ENCODE measurements around the gene PGF. TPM values are rescaled to one million over a fixed set of nuclear protein-coding genes. Genes with fewer than 3 reads are reported as not detected.

PGF gene
- total RNA-seq, 1 donor from 2014 or later, result 2.9 TPM

- peak; percentile 1 for DNase-seq (ENCODE audit: low spot score)
These were observed 23.6 kb upstream of the PGF start for GRCh38 chr14:74979029-74979428.

GRCh38 chr14:74978416-74978947 is 23.1 kb upstream of the PGF start:
- DNase-seq (ENCODE audit: low spot score), result no peak

DNA sequence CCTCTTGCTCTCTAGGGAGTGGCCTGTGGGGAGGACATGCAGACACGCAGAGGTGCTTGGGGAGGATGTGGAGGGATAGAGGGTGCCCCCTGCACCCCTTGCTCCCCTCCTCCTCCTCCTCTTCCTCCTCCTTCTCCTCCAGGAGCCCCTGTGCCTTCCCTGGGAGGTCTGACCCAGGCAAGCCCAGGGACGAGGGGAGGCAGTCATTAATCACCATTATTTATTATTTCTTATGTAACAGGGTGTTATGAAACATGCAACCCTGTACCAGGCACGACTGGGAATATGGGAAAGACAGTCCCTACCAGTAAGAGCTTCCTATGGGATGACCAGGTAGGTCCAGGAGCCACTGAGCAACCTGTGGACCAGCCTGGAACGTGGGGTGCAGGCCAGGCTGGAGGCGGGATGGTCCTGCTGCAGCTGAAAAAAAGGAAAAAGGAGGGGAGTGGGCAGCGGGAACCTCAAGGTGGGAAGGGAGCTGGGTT is 22.5 kb upstream of the PGF start:
- DNase-seq (ENCODE audit: low spot score), result no peak

DNA sequence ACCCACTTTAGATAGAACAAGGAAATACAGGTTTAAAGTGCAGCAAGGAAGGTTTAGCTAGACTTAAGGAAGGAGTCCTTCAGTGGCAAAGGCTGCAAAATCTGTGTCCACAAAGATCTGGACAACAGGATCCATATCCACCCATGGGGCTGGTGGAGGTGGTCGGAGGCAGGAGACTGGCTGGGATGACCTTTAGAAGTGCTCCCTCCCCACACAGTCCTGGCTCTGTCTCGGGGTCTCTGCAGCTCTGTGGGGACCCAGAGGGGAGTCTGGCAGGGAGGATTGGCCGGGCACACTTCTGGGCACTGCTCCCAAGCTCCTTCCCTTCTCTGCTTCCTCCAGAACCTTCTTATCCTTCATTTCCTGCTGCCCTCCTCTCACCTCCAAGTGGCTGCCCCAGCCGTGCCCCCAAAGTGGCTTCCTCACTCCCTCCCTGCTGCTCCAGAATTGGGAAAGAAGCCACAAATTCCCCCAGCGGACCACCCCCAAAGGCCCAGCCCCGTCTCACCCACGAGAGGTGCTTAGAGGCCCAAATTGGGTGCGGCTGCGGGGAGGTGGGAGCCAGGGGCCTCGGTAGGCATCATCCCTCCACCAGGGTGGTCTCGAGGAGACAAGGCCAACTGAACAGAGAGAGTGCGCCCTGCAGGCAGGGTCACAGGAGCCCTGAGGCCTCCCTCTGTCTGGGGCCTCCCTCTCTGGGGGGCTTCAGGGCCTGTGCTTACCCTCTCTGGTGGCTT is 21.9 kb upstream of the PGF start:
- DNase-seq (ENCODE audit: low spot score), result no peak

GRCh38 chr14:74976264-74977113 is 21.1 kb upstream of the PGF start:
- DNase-seq (ENCODE audit: low spot score), result no peak

- no peak for DNase-seq (ENCODE audit: low spot score)
These were observed 19.8 kb upstream of the PGF start for GRCh38 chr14:74975059-74975810.

- DNase-seq (ENCODE audit: low spot score), result no peak
These were observed 19.1 kb upstream of the PGF start for GRCh38 chr14:74974364-74975058.

DNA sequence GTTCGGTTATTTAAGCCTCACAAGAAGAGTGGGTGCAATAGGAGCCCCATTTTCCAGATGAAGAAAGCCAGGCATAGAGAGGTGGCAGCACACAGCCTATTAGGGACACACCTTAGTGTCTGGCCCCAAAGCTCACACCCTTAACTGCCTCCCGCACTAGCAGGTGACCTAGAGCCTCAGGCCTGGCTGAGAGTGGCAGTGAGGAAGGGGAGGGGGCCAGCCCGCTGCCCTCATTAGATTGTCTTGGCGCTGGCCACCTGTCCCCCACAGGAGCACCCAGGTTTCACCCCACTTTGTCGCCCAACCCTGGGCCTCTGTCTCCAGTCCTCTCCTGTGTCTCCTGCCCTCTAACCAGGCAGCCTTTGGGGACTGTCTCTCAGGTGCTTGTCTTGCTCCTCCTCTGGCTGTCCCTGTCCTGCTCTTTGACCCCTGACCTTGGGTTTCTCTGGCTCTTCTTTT is 18.5 kb upstream of the PGF start:
- no peak for DNase-seq (ENCODE audit: low spot score)

GRCh38 chr14:74973003-74973653 is 17.7 kb upstream of the PGF start:
- DNase-seq (ENCODE audit: low spot score), result no peak

DNA sequence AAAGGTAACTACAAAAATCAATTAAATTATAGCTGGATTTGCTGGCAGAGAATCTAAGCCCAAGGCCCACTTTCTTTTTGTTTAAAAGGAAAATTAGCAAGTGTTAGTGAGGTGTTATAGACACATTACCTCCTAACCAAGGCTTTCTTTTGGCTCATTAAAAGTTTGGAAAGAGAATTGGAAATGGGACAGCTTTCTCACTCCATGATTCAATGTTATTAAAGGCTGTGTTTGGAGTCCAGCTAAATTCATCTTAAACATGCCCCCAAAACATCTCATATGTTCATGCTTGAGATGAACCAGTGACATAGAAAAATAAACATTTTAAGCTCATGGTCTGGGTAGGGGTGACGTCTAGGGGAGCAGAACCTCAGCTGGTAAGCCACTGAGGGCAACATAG is 13.4 kb upstream of the PGF start:
- DNase-seq (ENCODE audit: low spot score), result no peak

DNA sequence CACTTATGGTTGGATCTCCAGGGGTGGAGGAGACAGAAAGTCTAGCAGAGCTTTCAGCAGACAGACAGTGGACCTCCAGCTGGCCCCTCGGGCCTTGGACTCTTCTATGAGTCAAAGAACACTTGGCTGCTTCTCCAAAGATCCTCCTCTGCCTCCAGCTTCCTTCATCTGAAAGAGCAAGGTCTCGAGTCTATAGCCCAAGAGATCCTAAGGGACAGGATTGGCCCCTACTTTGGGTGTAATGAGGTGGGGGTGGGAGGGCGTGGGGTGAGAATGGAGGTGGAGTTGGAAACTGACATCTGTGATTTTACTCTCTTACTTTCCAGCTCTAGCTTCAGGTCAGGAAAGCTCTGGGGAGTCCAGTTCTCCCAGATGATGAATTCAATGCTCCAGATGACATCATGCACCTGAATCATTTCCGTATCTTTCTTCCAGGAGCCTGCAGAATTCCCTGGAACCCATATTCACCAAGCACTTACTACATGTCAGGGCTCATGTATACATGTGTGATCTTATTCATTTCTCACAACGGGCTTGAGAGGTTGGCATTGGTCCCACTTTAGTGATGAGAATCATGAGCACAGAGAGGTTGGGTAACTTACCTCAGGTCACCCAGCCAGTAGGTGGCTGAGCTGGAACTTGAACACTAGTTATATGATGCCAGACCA is 10.2 kb upstream of the PGF start:
- no peak for DNase-seq (ENCODE audit: low spot score)

DNA sequence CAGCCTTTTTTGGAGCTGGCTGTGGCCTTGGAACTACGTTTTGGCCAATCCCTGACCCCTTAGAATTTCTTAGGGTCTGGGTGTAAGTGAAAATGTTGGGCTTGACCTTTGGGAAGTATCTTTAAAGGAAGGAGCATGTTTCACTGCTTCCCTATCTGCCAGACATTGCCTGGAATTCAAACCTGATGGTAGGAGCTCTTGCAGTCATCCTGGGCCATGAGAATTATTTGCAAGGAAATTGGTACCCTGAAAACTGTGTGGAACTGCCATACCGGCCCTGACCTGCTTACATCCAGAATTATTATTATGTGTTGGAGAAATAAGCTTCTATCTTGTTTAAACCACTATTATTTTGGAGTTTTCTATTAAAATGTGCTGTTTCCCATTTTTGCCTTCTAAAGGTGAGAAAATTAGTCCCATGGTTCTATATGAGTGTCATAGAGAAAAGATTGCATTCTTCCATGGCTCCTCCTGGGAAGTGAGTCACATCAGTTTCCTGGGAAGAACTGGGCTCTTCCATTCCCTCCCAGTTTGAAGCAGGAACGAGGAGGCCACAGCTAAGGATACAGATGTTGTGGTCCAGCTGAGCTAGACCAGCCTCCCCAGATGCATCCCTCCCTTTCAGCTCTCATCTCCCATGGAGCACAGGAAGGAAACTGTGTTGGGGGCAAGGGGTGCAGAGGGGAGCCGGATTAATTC is 9.5 kb upstream of the PGF start:
- no peak for DNase-seq (ENCODE audit: low spot score)

- no peak for DNase-seq (ENCODE audit: low spot score)
These were observed 8.4 kb upstream of the PGF start for GRCh38 chr14:74963705-74964271.

- DNase-seq (ENCODE audit: low spot score), result no peak
These were observed 7.8 kb upstream of the PGF start for GRCh38 chr14:74963178-74963704.

DNA sequence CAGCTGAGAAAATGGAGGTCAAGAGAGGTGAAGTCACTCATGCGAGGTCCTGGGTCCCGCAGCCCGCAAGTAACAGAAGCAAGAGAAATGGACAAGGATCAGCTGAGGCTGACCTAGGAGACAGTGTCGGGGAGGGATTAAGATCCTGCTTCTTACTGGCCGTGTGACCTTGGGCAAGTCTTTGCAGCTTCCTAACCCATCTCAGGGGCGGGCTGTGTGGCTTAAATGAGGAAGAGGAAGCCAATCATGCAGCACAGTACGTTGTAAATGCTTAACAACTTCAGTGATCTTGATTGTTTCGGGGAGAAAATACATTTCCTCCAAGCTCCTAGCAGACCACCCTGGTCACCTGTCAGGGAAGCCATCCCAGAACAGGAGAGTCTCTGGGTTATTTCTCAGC is 7.1 kb upstream of the PGF start:
- DNase-seq (ENCODE audit: low spot score), result no peak

DNA sequence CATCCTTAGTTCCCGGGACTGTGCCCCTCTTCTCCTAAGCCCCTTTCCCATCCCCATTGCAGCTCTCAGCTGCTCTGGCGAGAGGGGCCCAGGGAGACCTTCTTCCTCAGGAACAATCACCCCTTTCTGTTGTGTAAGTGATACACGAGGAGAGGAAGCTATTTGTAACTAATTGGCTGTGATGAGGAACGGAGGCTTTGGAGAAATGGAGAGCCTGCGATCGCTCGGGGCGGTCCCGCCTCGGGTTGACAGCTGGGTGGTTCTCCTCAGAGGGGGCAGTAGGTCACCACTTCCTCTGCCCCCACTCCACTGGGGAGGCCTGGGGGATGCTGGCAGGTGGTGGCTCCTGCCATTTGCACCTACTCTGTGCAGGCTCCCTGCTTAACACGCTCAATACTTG is 6.6 kb upstream of the PGF start:
- DNase-seq (ENCODE audit: low spot score), result no peak

DNA sequence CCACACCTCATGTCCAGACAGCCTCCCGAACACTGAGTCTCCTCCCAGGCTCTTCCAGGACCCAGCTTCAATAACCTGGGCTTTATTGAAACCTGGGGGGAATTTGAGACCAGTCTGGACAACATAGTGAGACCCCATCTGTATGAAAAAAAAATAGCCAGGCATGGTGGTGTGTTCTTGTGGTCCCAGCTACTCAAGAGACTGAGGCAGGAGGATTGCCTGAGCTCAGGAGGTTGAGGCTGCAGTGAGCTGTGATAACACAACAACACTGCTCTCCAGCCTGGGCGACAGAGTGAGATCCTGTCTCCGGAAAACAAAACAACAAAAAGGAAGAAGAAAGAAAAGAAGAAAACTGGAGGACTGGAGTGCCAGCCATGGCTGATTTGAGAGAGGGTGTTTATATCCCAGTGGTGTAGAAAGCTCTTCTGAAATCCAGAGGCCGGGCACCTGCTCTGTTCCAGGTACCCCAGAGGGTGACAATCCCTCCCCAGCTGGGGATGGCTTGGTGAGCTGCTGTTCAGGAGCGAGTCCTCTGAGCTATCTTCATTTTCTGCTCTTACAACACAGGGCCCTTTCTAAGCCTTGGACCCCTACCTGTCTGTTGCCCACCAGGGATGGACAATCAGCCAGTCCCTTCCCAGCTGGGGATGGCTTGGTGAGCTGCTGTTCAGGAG is 6.0 kb upstream of the PGF start:
- no peak for DNase-seq (ENCODE audit: low spot score)

DNA sequence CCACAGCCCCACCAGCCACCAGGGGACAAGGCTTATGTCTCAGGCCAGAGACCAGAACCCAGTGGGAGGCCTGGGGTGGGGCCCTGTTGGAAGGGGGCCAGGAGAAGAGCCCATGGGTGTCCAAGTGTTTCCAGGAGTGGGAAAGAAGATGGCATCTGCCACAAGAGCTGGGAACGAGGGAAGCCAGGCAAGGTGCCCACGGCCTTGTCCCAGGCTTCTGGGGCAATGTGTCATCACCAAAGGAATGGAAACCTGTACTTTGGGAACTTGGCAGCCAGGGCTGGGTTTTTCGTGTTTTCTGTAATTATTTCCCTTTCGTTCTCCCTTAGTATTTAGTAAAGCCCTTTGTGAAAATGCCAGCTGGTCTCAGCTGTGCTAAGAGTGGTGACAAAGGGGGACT is 5.3 kb upstream of the PGF start:
- no peak for DNase-seq (ENCODE audit: low spot score)
